Adipocyte (in vitro differentiated cells): Measurements from ENCODE around the gene COL6A2.

Experiments
- DNase-seq: peaks from one replicate; pipeline ENCODE4 v3.0.0-alpha.2; 2015; ENCODE audit warnings: low read depth
- H3K27me3 ChIP-seq: replicated peaks from 2 replicates; pipeline ENCODE4 v1.7.0; 2013; ENCODE audit warnings: mild to moderate bottlenecking, low read length, moderate library complexity; ENCODE audit not compliant: control insufficient read depth, insufficient read depth
- H3K36me3 ChIP-seq: 2 replicates; pipeline ENCODE4 v1.7.0; 2013; ENCODE audit warnings: low read length, mild to moderate bottlenecking, moderate library complexity; ENCODE audit not compliant: control insufficient read depth, insufficient read depth, severe bottlenecking
- H3K4me1 ChIP-seq: 2 replicates; pipeline ENCODE4 v1.7.0; 2013; ENCODE audit warnings: mild to moderate bottlenecking, low read length, moderate library complexity; ENCODE audit not compliant: control insufficient read depth, insufficient read depth
- H3K4me3 ChIP-seq: 2 replicates; pipeline ENCODE4 v1.7.0; 2013; ENCODE audit warnings: mild to moderate bottlenecking, low read length, moderate library complexity
- H3K9ac ChIP-seq: 2 replicates; pipeline ENCODE4 v1.7.0; 2013; ENCODE audit warnings: mild to moderate bottlenecking, low read length, moderate library complexity
- H3K9me3 ChIP-seq: 2 replicates; pipeline ENCODE4 v1.7.0; 2013; ENCODE audit warnings: mild to moderate bottlenecking, low read length, moderate library complexity; ENCODE audit not compliant: control insufficient read depth

COL6A2 gene

DNA sequence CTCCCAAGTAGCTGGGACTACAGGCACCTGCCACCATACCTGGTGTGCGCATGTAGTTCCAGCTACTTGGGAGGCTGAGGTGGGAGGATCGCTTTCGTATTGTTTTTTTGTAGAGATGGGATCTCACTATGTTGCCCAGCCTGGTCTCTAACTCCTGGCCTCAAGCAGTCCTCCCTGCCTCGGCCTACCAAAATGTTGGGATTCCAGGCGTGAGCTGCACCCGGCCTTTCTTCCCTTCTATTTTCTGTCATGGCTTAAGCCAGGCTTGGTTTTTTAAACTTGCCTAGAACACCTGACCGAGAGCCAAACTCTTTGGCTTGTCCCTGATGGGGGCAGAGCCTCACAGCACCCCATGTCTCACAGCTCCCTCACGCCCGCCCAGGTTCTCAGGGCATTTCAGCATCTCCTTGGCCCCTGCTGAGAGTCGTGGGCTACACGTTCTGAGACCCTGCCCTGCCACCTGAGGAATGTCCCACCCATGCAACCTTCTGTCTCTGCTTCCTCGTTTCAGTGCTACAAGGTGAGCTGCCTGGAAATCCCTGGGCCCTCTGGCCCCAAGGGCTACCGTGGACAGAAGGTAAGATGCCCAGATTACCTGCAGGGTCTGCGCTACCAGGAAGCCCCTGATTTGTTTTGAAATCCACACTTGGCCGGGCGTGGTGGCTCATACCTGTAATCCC, 15.7 kb downstream of the COL6A2 start:
- no peaks in the 10 kb centered on the region for H3K27me3 ChIP-seq
- H3K4me3 ChIP-seq, result no peak overlapping the region
- peaks cover 36% of the 10 kb centered on the region for H3K4me1 ChIP-seq
- peaks cover 8% of the 10 kb centered on the region for H3K9me3 ChIP-seq
- peaks cover 92% of the 10 kb centered on the region for H3K36me3 ChIP-seq
- H3K9ac ChIP-seq, result no peak overlapping the region
- no peak for DNase-seq

DNA sequence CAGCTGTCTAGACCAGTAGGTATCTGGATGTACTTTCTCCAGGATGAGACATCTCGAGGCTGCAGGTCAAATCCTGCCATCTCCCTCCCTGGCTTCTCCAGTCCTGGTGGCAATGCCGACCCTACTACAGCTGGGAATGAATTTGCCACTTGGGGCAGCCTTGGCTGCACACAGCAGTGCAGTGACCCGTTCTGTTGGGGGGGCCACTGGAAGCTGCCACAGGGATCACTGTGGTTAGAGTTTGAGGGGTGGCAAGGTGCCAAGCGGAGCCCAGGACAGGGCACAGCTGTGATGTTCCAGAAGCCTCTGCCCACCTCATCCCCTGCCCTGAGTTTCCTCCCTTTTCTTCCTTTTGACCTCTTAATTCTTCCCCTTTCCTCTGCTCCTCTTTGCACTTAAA, 17.1 kb downstream of the COL6A2 start:
- DNase-seq, result no peak
- peaks cover 94% of the 10 kb centered on the region for H3K36me3 ChIP-seq
- H3K4me1 ChIP-seq, result peaks cover 26% of the 10 kb centered on the region
- no peaks in the 10 kb centered on the region for H3K27me3 ChIP-seq
- peak overlapping the region; percentile 12 for H3K9ac ChIP-seq
- no peak overlapping the region for H3K4me3 ChIP-seq
- peaks cover 8% of the 10 kb centered on the region for H3K9me3 ChIP-seq

- Histone ChIP-seq H3K9me3 (peaks cover 8% of the 10 kb centered on the region), H3K36me3 (peaks cover 96% of the 10 kb centered on the region), H3K27me3 (no peaks in the 10 kb centered on the region), H3K4me1 (peaks cover 20% of the 10 kb centered on the region), H3K4me3 (no peak overlapping the region), H3K9ac (peak overlapping the region; percentile 73)
- DNase-seq, result no peak
Observed at GRCh38 chr21:46115441-46116188, 17.7 kb downstream of the COL6A2 start.

- peaks cover 15% of the 10 kb centered on the region for H3K4me1 ChIP-seq
- H3K27me3 ChIP-seq, result no peaks in the 10 kb centered on the region
- DNase-seq, result no peak
Observed at GRCh38 chr21:46116189-46116775, 18.4 kb downstream of the COL6A2 start.

GRCh38 chr21:46116776-46117585, 19.1 kb downstream of the COL6A2 start:
- peak; percentile 66 for DNase-seq
- H3K36me3 ChIP-seq, result peaks cover 100% of the 10 kb centered on the region

More at GRCh38 chr21:46116189-46116775, 18.4 kb downstream of the COL6A2 start:
- peaks cover 8% of the 10 kb centered on the region for H3K9me3 ChIP-seq
- H3K9ac ChIP-seq, result peak overlapping the region; percentile 73
- H3K4me3 ChIP-seq, result no peak overlapping the region
- H3K36me3 ChIP-seq, result peaks cover 96% of the 10 kb centered on the region

GRCh38 chr21:46117586-46118315, 19.8 kb downstream of the COL6A2 start:
- H3K27me3 ChIP-seq, result no peaks in the 10 kb centered on the region
- peaks cover 22% of the 10 kb centered on the region for H3K4me1 ChIP-seq
- peaks cover 8% of the 10 kb centered on the region for H3K9me3 ChIP-seq
- peaks cover 100% of the 10 kb centered on the region for H3K36me3 ChIP-seq
- H3K4me3 ChIP-seq, result no peak overlapping the region
- DNase-seq, result no peak
- no peak overlapping the region for H3K9ac ChIP-seq

More at GRCh38 chr21:46116776-46117585, 19.1 kb downstream of the COL6A2 start:
- peaks cover 8% of the 10 kb centered on the region for H3K9me3 ChIP-seq
- H3K27me3 ChIP-seq, result no peaks in the 10 kb centered on the region
- peaks cover 19% of the 10 kb centered on the region for H3K4me1 ChIP-seq
- no peak overlapping the region for H3K4me3 ChIP-seq
- H3K9ac ChIP-seq, result peak overlapping the region; percentile 73

- no peak overlapping the region for H3K4me3 ChIP-seq
- DNase-seq, result no peak
- H3K4me1 ChIP-seq, result peaks cover 22% of the 10 kb centered on the region
- peaks cover 8% of the 10 kb centered on the region for H3K9me3 ChIP-seq
- no peaks in the 10 kb centered on the region for H3K27me3 ChIP-seq
- peak overlapping the region; percentile 14 for H3K9ac ChIP-seq
- peaks cover 98% of the 10 kb centered on the region for H3K36me3 ChIP-seq
Observed at GRCh38 chr21:46118316-46119143, 20.6 kb downstream of the COL6A2 start.

GRCh38 chr21:46119144-46119636, 21.3 kb downstream of the COL6A2 start:
- H3K27me3 ChIP-seq, result no peaks in the 10 kb centered on the region
- H3K9ac ChIP-seq, result no peak overlapping the region
- no peak for DNase-seq
- no peak overlapping the region for H3K4me3 ChIP-seq
- H3K9me3 ChIP-seq, result peaks cover 8% of the 10 kb centered on the region
- H3K4me1 ChIP-seq, result peaks cover 22% of the 10 kb centered on the region
- peaks cover 97% of the 10 kb centered on the region for H3K36me3 ChIP-seq

GRCh38 chr21:46119637-46120271, 21.8 kb downstream of the COL6A2 start:
- Histone ChIP-seq H3K9ac (no peak overlapping the region), H3K9me3 (peaks cover 4% of the 10 kb centered on the region), H3K4me1 (peaks cover 22% of the 10 kb centered on the region), H3K27me3 (no peaks in the 10 kb centered on the region), H3K36me3 (peaks cover 97% of the 10 kb centered on the region), H3K4me3 (no peak overlapping the region)
- DNase-seq, result no peak
